HG03025 (cell line): ENCODE results near the gene TEX55.
"Not testable (repeated sequence)": the region's sequence is repeated elsewhere in the genome, so short reads cannot be mapped to it uniquely, and the experiment has no call there.

Source experiments
- ATAC-seq: cut with Tn5 transposase; IDR thresholded peaks from one replicate; pipeline ENCODE4 v1.9.1; 2021; ENCODE audit warnings: mild to moderate bottlenecking, moderate library complexity; ENCODE audit not compliant: unreplicated experiment, low FRiP score

The TEX55 gene

DNA sequence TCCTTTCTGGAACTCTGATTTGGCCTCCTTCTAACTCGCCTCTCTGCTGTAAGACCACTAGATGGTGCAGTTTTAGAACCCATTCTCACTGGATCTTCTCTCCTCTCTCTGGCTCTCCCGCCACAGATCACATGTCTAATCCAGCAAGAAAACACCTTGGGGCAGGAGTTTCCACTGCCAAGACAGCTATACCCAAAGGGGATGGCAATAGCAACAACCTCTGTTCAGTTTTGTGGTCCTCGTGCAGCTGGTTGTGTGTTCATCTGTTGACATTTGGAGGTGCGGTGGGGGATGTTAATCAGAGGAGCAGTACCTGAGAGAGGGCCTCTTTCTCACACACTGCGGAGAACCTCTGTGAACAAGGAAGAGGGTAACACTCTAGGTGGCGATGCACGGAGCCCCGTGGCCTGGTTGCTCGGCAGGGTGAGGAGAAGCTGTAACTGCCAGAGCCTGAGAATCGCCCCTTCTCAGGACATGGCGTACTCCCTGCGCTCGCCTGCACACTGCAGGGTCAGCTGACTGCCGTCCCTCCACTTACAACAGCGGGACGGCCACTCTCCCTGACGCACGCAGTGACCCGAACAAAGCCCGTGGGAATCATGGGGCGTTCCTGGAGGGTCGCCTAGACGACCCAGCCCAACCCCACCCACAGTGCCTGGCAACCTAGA is at the start of gene TEX55:
TSS of gene TEX55 (plus strand) at position 666 of the 668 bp plus-strand sequence. CDS start 25 bp downstream, outside the sequence.
- no peak for ATAC-seq

DNA sequence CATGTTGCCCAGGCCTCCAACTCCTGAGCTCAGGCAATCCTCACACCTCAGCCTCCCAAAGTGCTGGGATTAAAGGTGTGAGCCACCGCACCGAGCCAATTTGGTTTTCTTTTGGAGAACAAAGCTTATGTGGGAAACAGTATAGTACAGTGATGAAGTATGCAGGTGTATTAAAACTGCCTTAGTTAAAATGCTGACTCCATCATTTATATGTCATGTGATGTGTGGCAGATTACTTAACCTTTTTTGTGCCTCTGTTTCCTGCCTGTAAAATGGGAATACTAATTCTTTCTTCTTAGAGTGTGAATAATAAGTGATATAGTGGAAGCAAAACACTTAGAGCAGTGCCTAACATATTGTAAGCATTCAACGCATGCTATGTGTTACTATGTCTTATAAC is 48.0 kb upstream of the TEX55 start:
- no peak for ATAC-seq

DNA sequence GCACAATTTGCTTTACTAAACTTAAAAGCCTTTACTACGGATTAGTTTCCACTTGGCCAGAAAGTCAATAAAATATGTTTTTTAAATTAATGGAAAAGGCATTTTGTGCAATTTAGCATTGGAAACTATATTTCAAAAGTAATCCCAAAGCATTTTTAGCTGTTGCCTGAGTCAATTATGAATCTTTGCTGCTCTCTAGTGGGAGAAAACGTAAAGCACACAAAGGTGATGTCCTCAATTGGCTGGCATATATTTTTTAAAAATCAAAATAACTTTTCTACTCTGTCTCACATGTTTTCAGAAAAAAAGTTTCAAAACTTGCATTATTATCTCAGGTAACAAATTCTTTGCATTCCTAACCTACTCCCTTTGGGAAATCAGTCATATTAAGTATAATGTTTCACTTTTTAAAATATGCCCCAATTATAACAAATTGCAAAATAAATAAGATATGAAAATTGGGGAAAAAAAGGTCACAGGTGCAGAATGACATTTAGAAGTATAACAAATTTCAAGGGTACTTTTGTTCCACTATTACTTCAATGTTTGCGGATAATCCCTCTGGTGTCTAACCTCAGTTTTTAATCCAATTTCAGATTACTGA is 47.2 kb upstream of the TEX55 start:
- no peak for ATAC-seq

- no peak for ATAC-seq
Measured at GRCh38 chr3:119099785-119100184, 46.2 kb upstream of the TEX55 start.

DNA sequence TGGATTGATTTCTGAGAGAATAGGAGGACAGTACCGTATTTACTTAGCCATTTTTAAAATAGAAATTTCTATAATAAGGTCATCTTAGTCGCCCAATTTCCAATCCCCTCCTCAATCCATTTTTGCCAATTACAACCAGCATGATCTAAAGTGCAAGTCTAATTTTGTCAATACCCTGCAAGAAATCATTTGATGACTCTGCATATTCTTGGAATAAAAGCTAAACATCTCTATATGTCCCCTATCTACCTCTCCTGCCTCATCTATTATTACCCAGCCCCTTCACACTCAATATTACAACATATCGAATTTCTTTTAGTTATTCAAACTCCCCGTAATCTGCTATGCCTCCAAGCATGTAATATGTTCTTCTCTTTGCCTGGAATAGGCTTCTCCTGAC is 41.9 kb upstream of the TEX55 start:
- ATAC-seq, result no peak

GRCh38 chr3:119118330-119118729 is 27.6 kb upstream of the TEX55 start:
- ATAC-seq, result not testable (repeated sequence)

DNA sequence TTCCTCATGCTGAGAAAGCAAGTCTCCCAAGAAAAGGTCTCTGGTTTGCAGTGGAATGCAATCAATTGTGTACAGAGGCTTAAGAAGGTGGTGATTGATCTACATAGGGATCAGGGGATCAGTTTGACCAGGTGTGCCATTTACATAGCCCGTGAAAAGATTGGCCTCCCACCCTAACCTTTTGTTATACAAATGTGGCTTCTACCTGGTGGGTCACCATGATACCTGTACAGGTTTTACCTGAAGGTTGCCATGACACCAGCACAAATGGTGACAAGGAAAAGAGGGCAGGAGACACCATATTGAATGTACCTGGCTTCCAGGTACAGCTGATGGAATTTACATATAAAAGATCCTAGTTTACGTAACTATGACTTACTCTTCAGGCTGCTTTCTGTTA is 25.5 kb upstream of the TEX55 start:
- ATAC-seq, result no peak

DNA sequence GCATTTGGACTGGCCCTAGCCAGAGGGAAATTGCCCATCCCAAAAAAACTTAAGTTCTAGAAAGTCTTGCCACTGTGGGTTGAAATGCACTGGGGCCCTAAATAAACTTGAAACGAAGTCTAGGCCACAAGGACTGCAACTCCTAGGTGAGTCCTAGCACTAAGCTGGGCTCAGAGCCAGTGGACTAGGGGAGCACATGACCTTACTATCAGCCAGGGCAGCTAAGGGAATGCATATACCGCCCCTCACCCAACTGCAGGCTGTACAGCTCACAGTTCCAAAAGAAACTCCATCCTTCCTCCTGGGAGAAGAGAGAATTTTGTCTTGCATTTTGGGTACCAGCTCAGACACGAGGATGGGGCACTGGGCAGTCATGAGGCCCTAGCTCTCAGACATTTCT is 23.6 kb upstream of the TEX55 start:
- no peak for ATAC-seq

DNA sequence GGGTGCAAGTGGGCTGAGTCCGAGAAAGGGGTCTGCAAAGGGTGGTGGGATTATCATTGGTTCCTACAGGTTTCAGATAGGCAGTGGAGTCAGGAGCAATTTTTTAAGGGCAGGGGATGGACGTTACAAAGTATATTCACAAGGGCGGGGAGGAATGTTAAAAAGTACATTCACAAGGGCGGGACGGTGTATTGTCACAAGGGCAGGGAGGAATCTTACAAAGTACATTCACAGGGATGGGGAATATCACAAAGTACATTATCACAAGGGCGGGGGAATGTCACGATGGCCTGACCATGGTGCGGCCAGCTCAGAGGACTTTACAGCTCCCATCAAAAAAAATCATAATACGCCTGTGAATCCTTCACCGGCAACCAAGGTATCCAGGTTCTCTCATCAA is 20.6 kb upstream of the TEX55 start:
- ATAC-seq, result no peak

DNA sequence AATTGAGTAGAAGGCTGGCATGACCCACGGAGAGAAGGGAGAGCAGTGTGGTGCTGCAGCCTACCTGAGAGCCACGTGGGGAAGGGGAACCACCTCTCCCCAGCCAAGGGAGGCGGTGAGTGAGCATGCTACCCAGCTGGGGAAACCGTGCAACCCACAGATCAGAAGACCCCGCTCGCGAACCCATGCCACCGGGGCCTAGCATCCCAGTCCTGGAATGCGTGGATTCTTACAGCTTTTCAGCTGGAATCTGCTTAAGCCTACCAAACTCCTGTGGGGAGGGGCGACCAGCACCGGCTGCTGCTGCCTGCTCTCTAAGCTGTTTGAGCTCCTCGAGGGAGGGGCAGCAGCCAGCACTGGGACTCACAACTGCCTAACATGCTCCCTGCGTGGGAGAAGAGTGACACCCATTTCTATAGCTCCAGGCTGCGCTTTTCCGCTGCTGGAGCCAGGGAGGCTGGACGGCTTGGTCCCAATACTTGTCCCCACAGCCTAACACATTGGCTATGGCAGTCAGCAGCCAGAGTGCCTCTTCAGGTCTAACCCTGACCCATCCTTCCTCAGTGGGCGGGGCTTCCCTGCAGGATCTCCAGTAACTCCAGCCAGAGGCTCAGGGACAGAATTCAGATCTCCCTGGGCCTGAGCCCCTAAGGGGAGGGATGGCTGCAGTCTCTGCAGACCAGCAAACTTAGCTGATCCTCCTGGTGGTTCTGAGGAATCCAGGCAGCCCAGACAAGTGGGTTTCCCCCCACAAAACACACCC is 20.0 kb upstream of the TEX55 start:
- ATAC-seq, result no peak

DNA sequence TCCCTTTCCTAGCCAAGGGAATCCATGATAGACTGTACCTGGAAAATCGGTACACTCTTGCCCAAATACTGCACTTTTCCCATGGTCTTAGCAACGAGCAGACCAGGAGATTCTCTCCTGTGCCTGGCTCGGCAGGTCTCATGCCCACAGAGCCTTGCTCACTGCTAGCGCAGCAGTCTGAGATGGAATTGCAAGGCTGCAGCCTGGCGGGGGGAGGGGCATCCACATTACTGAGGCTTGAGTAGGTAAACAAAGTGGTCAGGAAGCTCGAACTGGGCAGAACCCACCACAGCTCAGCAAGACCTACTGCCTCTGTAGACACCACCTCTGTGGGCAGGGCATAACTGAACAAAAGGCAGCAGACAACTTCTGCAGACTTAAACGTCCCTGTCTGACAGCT is 15.7 kb upstream of the TEX55 start:
- ATAC-seq, result not testable (repeated sequence)

DNA sequence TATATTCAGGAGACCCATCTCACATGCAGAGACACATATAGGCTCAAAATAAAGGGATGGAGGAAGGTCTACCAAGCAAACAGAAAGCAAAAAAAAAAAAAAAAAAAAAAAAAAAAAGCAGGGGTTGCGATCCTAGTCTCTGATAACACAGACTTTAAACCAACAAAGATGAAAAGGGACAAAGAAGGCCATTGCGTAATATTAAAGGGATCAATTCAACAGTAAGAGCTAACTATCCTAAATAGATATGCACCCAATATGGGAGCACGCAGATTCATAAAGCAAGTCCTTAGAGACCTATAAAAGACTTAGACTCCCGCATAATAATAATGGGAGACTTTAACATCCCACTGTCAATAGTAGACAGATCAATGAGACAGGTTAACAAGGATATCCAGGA is 13.7 kb upstream of the TEX55 start:
- not testable (repeated sequence) for ATAC-seq

GRCh38 chr3:119139360-119139759 is 6.6 kb upstream of the TEX55 start:
- not testable (repeated sequence) for ATAC-seq

- ATAC-seq, result no peak
Measured at GRCh38 chr3:119140466-119140865, 5.5 kb upstream of the TEX55 start.

- no peak for ATAC-seq
Measured at GRCh38 chr3:119145128-119145499, 851 bp upstream of the TEX55 start.

DNA sequence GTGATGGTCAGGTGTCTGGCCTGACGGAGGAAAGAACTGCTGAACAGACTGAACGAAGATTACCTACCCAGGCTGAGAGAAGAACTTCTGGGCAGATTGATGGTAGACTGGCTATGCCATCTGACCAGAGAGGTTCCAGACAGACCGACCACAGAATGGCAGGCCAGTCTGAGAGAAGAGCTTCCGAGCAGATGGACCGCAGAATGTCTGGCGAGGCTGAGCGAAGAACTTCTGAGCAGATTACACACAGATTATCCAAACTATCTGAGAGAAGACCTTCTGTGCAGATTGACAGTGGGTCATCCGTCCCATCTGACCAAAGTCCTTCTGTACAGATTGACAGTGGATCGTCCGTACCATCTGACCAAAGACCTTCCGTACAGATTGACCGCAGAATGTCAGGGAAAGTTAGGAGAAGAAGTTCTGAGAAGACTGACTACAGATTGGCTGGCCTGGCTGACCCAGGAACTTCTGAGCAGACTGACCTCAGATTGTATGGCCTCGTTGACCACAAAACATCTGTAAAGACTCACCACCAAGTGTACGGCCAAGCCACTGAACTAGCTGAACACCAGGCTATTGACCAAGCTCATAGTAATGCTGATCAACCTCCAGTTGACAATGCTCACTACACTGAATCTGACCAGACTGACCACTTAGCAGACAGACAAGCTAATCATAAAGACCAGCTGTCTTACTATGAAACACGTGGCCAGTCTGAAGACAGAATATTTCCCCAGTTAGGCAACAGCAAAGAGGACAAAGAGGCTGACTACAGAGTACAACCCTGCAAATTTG is 812 bp downstream of the TEX55 start:
- ATAC-seq, result no peak

GRCh38 chr3:119147494-119147893 is 1.5 kb downstream of the TEX55 start:
- ATAC-seq, result no peak

- ATAC-seq, result no peak
Measured at GRCh38 chr3:119148493-119149180, 2.7 kb downstream of the TEX55 start.

GRCh38 chr3:119149484-119149883 is 3.5 kb downstream of the TEX55 start:
- ATAC-seq, result no peak

GRCh38 chr3:119156868-119157267 is 10.9 kb downstream of the TEX55 start:
- no peak for ATAC-seq
